ENCODE data around the gene MRPS15.
"Not testable (repeated sequence)": the region's sequence is repeated elsewhere in the genome, so short reads cannot be mapped to it uniquely, and the experiment has no call there.

DNA sequence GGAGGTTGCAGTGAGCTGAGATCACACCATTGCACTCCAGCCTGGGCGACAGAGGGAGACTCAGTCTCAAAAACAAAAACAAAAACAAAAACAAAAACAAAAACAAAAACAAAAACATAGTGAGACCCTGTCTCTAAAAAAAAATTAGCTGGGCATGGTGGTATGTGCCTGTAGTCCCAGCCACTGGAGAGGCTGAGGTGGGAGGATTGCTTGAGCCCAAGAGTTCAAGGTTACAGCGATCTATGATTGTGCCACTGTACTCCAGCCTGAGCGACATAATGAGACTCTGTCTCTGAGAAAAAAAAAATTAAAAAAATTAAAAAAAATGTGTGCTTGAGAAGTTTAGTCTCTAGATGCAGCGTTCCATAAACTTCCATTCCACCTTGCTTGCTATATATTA lies 37.7 kb upstream of the MRPS15 start:
- TF ChIP-seq EZH2phosphoT487 (IDR thresholded peaks at IDR 0.05; ENCODE audit: borderline replicate concordance); EZH2 (IDR thresholded peaks at IDR 0.05); REST (IDR thresholded peaks at IDR 0.05; ENCODE audit: low read depth); YY1 (IDR thresholded peaks at IDR 0.05; ENCODE audit: extremely low read depth, insufficient replicate concordance, low read depth, low read length); TCF7L2 (IDR thresholded peaks at IDR 0.05; ENCODE audit: borderline replicate concordance, extremely low read depth, insufficient read depth, insufficient read length); POLR2AphosphoS5 (IDR thresholded peaks at IDR 0.05; ENCODE audit: low read depth, low read length); CBX3 (IDR thresholded peaks at IDR 0.05; ENCODE audit: low read depth); ZNF274 (IDR thresholded peaks at IDR 0.05; ENCODE audit: low read depth, low read length); EGR1 (IDR thresholded peaks at IDR 0.05; ENCODE audit: low read depth); POLR2A (IDR thresholded peaks at IDR 0.05; ENCODE audit: borderline replicate concordance, extremely low read depth, insufficient read depth, insufficient read length); RAD21 (IDR thresholded peaks at IDR 0.05; ENCODE audit: low read depth): not testable (repeated sequence)
- TF ChIP-seq, protein P1, sequence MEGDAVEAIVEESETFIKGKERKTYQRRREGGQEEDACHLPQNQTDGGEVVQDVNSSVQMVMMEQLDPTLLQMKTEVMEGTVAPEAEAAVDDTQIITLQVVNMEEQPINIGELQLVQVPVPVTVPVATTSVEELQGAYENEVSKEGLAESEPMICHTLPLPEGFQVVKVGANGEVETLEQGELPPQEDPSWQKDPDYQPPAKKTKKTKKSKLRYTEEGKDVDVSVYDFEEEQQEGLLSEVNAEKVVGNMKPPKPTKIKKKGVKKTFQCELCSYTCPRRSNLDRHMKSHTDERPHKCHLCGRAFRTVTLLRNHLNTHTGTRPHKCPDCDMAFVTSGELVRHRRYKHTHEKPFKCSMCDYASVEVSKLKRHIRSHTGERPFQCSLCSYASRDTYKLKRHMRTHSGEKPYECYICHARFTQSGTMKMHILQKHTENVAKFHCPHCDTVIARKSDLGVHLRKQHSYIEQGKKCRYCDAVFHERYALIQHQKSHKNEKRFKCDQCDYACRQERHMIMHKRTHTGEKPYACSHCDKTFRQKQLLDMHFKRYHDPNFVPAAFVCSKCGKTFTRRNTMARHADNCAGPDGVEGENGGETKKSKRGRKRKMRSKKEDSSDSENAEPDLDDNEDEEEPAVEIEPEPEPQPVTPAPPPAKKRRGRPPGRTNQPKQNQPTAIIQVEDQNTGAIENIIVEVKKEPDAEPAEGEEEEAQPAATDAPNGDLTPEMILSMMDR (IDR thresholded peaks at IDR 0.05 in 2 of 3, conservative IDR thresholded peaks at IDR 0.05 in 1 of 3; ENCODE audit: borderline replicate concordance in 1 of 3, insufficient read depth in 1 of 3, low read depth in 2 of 3, low read length in 2 of 3): not testable (repeated sequence)
- TF ChIP-seq, protein P2, sequence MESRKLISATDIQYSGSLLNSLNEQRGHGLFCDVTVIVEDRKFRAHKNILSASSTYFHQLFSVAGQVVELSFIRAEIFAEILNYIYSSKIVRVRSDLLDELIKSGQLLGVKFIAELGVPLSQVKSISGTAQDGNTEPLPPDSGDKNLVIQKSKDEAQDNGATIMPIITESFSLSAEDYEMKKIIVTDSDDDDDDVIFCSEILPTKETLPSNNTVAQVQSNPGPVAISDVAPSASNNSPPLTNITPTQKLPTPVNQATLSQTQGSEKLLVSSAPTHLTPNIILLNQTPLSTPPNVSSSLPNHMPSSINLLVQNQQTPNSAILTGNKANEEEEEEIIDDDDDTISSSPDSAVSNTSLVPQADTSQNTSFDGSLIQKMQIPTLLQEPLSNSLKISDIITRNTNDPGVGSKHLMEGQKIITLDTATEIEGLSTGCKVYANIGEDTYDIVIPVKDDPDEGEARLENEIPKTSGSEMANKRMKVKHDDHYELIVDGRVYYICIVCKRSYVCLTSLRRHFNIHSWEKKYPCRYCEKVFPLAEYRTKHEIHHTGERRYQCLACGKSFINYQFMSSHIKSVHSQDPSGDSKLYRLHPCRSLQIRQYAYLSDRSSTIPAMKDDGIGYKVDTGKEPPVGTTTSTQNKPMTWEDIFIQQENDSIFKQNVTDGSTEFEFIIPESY (IDR thresholded peaks at IDR 0.05; ENCODE audit: extremely low read depth, insufficient replicate concordance, low read length): not testable (repeated sequence)
- TF ChIP-seq, protein P3, sequence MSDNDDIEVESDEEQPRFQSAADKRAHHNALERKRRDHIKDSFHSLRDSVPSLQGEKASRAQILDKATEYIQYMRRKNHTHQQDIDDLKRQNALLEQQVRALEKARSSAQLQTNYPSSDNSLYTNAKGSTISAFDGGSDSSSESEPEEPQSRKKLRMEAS (IDR thresholded peaks at IDR 0.05): not testable (repeated sequence)

Data from HCT116 (cell line).